Mesothelial cell of epicardium (in vitro differentiated cells): Measurements from ENCODE around the gene IL1R1. TPM values are rescaled to one million over a fixed set of nuclear protein-coding genes. Genes with fewer than 3 reads are reported as not detected.
"Not testable (repeated sequence)": the region's sequence is repeated elsewhere in the genome, so short reads cannot be mapped to it uniquely, and the experiment has no call there.

Source experiments
- DNase-seq, 2 experiments: peaks; one replicate each; pipeline ENCODE4 v3.0.0; 2021; ENCODE audit warnings: low spot score in 2 of 2; ENCODE audit not compliant: unreplicated experiment in 2 of 2
- H3K27ac Mint-ChIP-seq: 2 replicates; pipeline ENCODE4 v1.8.0; 2021; ENCODE audit warnings: mixed read lengths
- H3K27me3 Mint-ChIP-seq: 2 replicates; pipeline ENCODE4 v1.8.0; 2021; ENCODE audit warnings: low read depth, mixed read lengths
- H3K36me3 Mint-ChIP-seq: 2 replicates; pipeline ENCODE4 v1.8.0; 2021; ENCODE audit warnings: mixed read lengths
- H3K4me1 Mint-ChIP-seq: 2 replicates; pipeline ENCODE4 v1.8.0; 2021; ENCODE audit warnings: mixed read lengths
- H3K4me3 Mint-ChIP-seq: 2 replicates; pipeline ENCODE4 v1.8.0; 2021; ENCODE audit warnings: mild to moderate bottlenecking, moderate library complexity, mixed read lengths
- H3K9me3 Mint-ChIP-seq: 2 replicates; pipeline ENCODE4 v1.8.0; 2021; ENCODE audit warnings: mixed read lengths
- CTCF ChIP-seq: fragments of 200-600 bp; sonication (generic); IDR thresholded peaks from one replicate; pipeline ENCODE4 v1.5.0; 2021; ENCODE audit warnings: antibody characterized with exemption; ENCODE audit not compliant: unreplicated experiment
- total RNA-seq: library from RNA; stranded (reverse); gene quantifications from 3 replicates; pipeline ENCODE4 v1.2.1, GENCODE V29; 2021

The IL1R1 gene
- total RNA-seq, 1 donor from 2014 or later: 13.3 TPM

- no peaks in the 10 kb centered on the region for H3K27me3 Mint-ChIP-seq
- DNase-seq: no peak
- no peaks in the 10 kb centered on the region for H3K36me3 Mint-ChIP-seq
- peaks cover 8% of the 10 kb centered on the region for H3K4me1 Mint-ChIP-seq
- no peaks in the 10 kb centered on the region for H3K9me3 Mint-ChIP-seq
- no peak overlapping the region for H3K4me3 Mint-ChIP-seq
- no peak for TF ChIP-seq CTCF
- no peak overlapping the region for H3K27ac Mint-ChIP-seq
Measured at GRCh38 chr2:102120261-102120660, 22.3 kb upstream of the IL1R1 start.

GRCh38 chr2:102120701-102121159 is 21.8 kb upstream of the IL1R1 start:
- H3K9me3 Mint-ChIP-seq: no peaks in the 10 kb centered on the region
- no peak for TF ChIP-seq CTCF
- DNase-seq: no peak
- no peak overlapping the region for H3K27ac Mint-ChIP-seq
- H3K27me3 Mint-ChIP-seq: no peaks in the 10 kb centered on the region
- no peak overlapping the region for H3K4me3 Mint-ChIP-seq
- peaks cover 8% of the 10 kb centered on the region for H3K4me1 Mint-ChIP-seq
- no peaks in the 10 kb centered on the region for H3K36me3 Mint-ChIP-seq

- peak overlapping the region; percentile 51 for H3K27ac Mint-ChIP-seq
- peaks cover 8% of the 10 kb centered on the region for H3K4me1 Mint-ChIP-seq
- no peak for DNase-seq
- no peak for TF ChIP-seq CTCF
- H3K4me3 Mint-ChIP-seq: no peak overlapping the region
- no peaks in the 10 kb centered on the region for H3K36me3 Mint-ChIP-seq
- H3K9me3 Mint-ChIP-seq: peaks cover 2% of the 10 kb centered on the region
- no peaks in the 10 kb centered on the region for H3K27me3 Mint-ChIP-seq
Measured at GRCh38 chr2:102122115-102122514, 20.4 kb upstream of the IL1R1 start.

GRCh38 chr2:102122909-102123308 is 19.6 kb upstream of the IL1R1 start:
- peaks cover 8% of the 10 kb centered on the region for H3K4me1 Mint-ChIP-seq
- no peak for DNase-seq
- no peak for TF ChIP-seq CTCF
- H3K4me3 Mint-ChIP-seq: no peak overlapping the region
- H3K36me3 Mint-ChIP-seq: no peaks in the 10 kb centered on the region
- peak overlapping the region; percentile 51 for H3K27ac Mint-ChIP-seq
- no peaks in the 10 kb centered on the region for H3K27me3 Mint-ChIP-seq
- H3K9me3 Mint-ChIP-seq: peaks cover 4% of the 10 kb centered on the region

- not testable (repeated sequence) for H3K27ac Mint-ChIP-seq, H3K36me3 Mint-ChIP-seq, H3K27me3 Mint-ChIP-seq, DNase-seq, H3K9me3 Mint-ChIP-seq, H3K4me3 Mint-ChIP-seq, H3K4me1 Mint-ChIP-seq
Measured at GRCh38 chr2:102124421-102124820, 18.1 kb upstream of the IL1R1 start.

- DNase-seq: no peak
- Mint-ChIP-seq H3K4me3 (no peak overlapping the region), H3K27ac (no peak overlapping the region), H3K36me3 (peaks cover under 1% of the 10 kb centered on the region), H3K4me1 (peaks cover 12% of the 10 kb centered on the region), H3K27me3 (no peaks in the 10 kb centered on the region), H3K9me3 (peaks cover 7% of the 10 kb centered on the region)
- TF ChIP-seq CTCF: no peak
Measured at GRCh38 chr2:102126169-102126568, 16.4 kb upstream of the IL1R1 start.
